Neural cell (in vitro differentiated cells): ENCODE results near the gene UMOD. TPM values are rescaled to one million over a fixed set of nuclear protein-coding genes. Genes with fewer than 3 reads are reported as not detected.
A peak's percentile ranks its signal among the peaks of the same experiment; 100 is the strongest.

Experiments
- H2AFZ ChIP-seq: fragments of 200-600, 300-800 bp; sonication (generic), shearing (Covaris generic); 2 replicates; pipeline ENCODE4 v1.6.0; 2014; ENCODE audit warnings: low read depth, mild to moderate bottlenecking, antibody characterized with exemption, low read length, moderate library complexity
- H3F3A ChIP-seq: fragments of 200-600 bp; shearing (Covaris generic); 2 replicates; pipeline ENCODE4 v1.6.1; 2016; ENCODE audit warnings: mild to moderate bottlenecking, moderate library complexity, mixed read lengths, antibody characterized with exemption, low read length; ENCODE audit not compliant: insufficient read depth, poor library complexity, severe bottlenecking
- H3K27ac ChIP-seq: fragments of 200-600, 300-800 bp; sonication (generic), shearing (Covaris generic); 2 replicates; pipeline ENCODE4 v1.5.1; 2014; ENCODE audit warnings: mild to moderate bottlenecking, low read length, moderate library complexity
- H3K27me3 ChIP-seq: fragments of 300-800, 200-600 bp; sonication (generic), shearing (Covaris generic); 2 replicates; pipeline ENCODE4 v1.6.0; 2014; ENCODE audit warnings: mild to moderate bottlenecking, low read depth, low read length, moderate library complexity; ENCODE audit not compliant: insufficient read depth
- H3K36me3 ChIP-seq: fragments of 300-800, 200-600 bp; sonication (generic), shearing (Covaris generic); 2 replicates; pipeline ENCODE4 v1.5.1; 2014; ENCODE audit warnings: mild to moderate bottlenecking, antibody characterized with exemption, low read length, moderate library complexity; ENCODE audit not compliant: insufficient read depth
- H3K4me2 ChIP-seq: fragments of 300-800, 200-600 bp; sonication (generic), shearing (Covaris generic); 2 replicates; pipeline ENCODE4 v1.6.0; 2014; ENCODE audit warnings: mild to moderate bottlenecking, low read length
- H3K4me3 ChIP-seq: fragments of 300-800, 200-600 bp; sonication (generic), shearing (Covaris generic); 2 replicates; pipeline ENCODE4 v1.5.1; 2014; ENCODE audit warnings: mild to moderate bottlenecking, low read length, moderate library complexity
- H3K79me2 ChIP-seq: fragments of 200-600 bp; shearing (Covaris generic); replicated peaks from 2 replicates; pipeline ENCODE4 v1.6.0; 2014; ENCODE audit warnings: mild to moderate bottlenecking, low read length, moderate library complexity; ENCODE audit not compliant: insufficient read depth
- H3K9ac ChIP-seq: fragments of 300-800, 200-600 bp; sonication (generic), shearing (Covaris generic); 2 replicates; pipeline ENCODE4 v1.6.1; 2016; ENCODE audit warnings: mild to moderate bottlenecking, low read length, mixed read lengths
- H3K9me2 ChIP-seq: fragments of 200-600 bp; shearing (Covaris generic); 2 replicates; pipeline ENCODE4 v1.6.1; 2016; ENCODE audit warnings: mild to moderate bottlenecking, low read length, mixed read lengths; ENCODE audit not compliant: insufficient read depth
- H3K9me3 ChIP-seq: fragments of 200-600, 300-800 bp; sonication (generic), shearing (Covaris generic); 2 replicates; pipeline ENCODE4 v1.6.1; 2016; ENCODE audit warnings: mild to moderate bottlenecking, mixed run types, low read length, moderate library complexity, mixed read lengths
- H4K20me1 ChIP-seq: fragments of 200-600 bp; shearing (Covaris generic); 2 replicates; pipeline ENCODE4 v1.6.1; 2016; ENCODE audit warnings: mild to moderate bottlenecking, mixed run types; ENCODE audit not compliant: insufficient read depth
- CTCF ChIP-seq: fragments of 450-650 bp; IDR thresholded peaks from 2 replicates; pipeline ENCODE4 v1.5.1; 2014; ENCODE audit warnings: antibody characterized with exemption, mild to moderate bottlenecking, moderate library complexity; ENCODE audit not compliant: poor library complexity, severe bottlenecking
- EP300 ChIP-seq: fragments of 450-650 bp; conservative IDR thresholded peaks from 2 replicates; pipeline ENCODE4 v1.6.1; 2014; ENCODE audit warnings: antibody characterized with exemption, mild to moderate bottlenecking, moderate library complexity; ENCODE audit not compliant: poor library complexity, severe bottlenecking
- EZH2 ChIP-seq: fragments of 200-600, 300-800 bp; shearing (Covaris generic), sonication (generic); IDR thresholded peaks from 2 replicates; pipeline ENCODE4 v1.6.1; 2014; ENCODE audit warnings: antibody characterized with exemption, low read length, borderline replicate concordance, mild to moderate bottlenecking; ENCODE audit not compliant: insufficient read depth, poor library complexity, severe bottlenecking
- MXI1 ChIP-seq: fragments of 450-650 bp; conservative IDR thresholded peaks from 2 replicates; pipeline ENCODE4 v1.6.1; 2014; ENCODE audit warnings: antibody characterized with exemption, mild to moderate bottlenecking; ENCODE audit not compliant: poor library complexity, severe bottlenecking
- POLR2AphosphoS5 ChIP-seq: IDR thresholded peaks from 2 replicates; pipeline ENCODE4 v1.6.1; 2012
- RAD21 ChIP-seq: fragments of 450-650 bp; conservative IDR thresholded peaks from 2 replicates; pipeline ENCODE4 v1.6.1; 2014; ENCODE audit warnings: antibody characterized with exemption, mild to moderate bottlenecking, moderate library complexity
- REST ChIP-seq: IDR thresholded peaks from 2 replicates; pipeline ENCODE4 v1.6.1; 2012; ENCODE audit warnings: borderline replicate concordance
- SMC3 ChIP-seq: fragments of 450-650 bp; conservative IDR thresholded peaks from 2 replicates; pipeline ENCODE4 v1.6.1; 2014; ENCODE audit warnings: antibody characterized with exemption, mild to moderate bottlenecking, moderate library complexity; ENCODE audit not compliant: poor library complexity
- TAF1 ChIP-seq: IDR thresholded peaks from 2 replicates; pipeline ENCODE4 v1.6.1; 2012; ENCODE audit warnings: low read depth
- polyA plus RNA-seq: library from polyadenylated mRNA; depleted of rRNA; stranded (reverse); fragments of >200 nt; gene quantifications from 2 replicates; pipeline ENCODE4 v1.2.3, GENCODE V29; 2014

UMOD gene
- polyA plus RNA-seq, 1 donor from 2014 or later: not detected

- no peak overlapping the region for H3K27ac ChIP-seq
- H3K27me3 ChIP-seq: no peaks in the 10 kb centered on the region
- no peaks in the 10 kb centered on the region for H3K9me3 ChIP-seq
- H2AFZ ChIP-seq: peak overlapping the region; percentile 33
- TF ChIP-seq RAD21: peak; percentile 94
- TF ChIP-seq REST: no peak
- no peak for TF ChIP-seq EZH2
- TF ChIP-seq SMC3: peak; percentile 95
- peak; percentile 92 for TF ChIP-seq CTCF
- no peak for TF ChIP-seq POLR2AphosphoS5
- no peak overlapping the region for H3K9ac ChIP-seq
- no peaks in the 10 kb centered on the region for H4K20me1 ChIP-seq
- H3F3A ChIP-seq: no peaks in the 10 kb centered on the region
- H3K4me2 ChIP-seq: no peak overlapping the region
- no peaks in the 10 kb centered on the region for H3K36me3 ChIP-seq
- H3K79me2 ChIP-seq: no peaks in the 10 kb centered on the region
- H3K9me2 ChIP-seq: no peaks in the 10 kb centered on the region
- H3K4me3 ChIP-seq: no peak overlapping the region
Observed at GRCh38 chr16:20383106-20384029, 30.9 kb upstream of the UMOD start.

- TF ChIP-seq RAD21 (no peak), REST (no peak), TAF1 (no peak), MXI1 (no peak), EZH2 (no peak), CTCF (no peak), EP300 (no peak), SMC3 (no peak)
- Histone ChIP-seq H3K79me2 (no peaks in the 10 kb centered on the region), H4K20me1 (no peaks in the 10 kb centered on the region), H3K9me2 (no peaks in the 10 kb centered on the region), H3K27ac (no peak overlapping the region), H2AFZ (no peak overlapping the region), H3K9ac (no peak overlapping the region), H3K4me2 (no peak overlapping the region), H3K36me3 (no peaks in the 10 kb centered on the region), H3K9me3 (no peaks in the 10 kb centered on the region), H3K4me3 (no peak overlapping the region), H3F3A (no peaks in the 10 kb centered on the region), H3K27me3 (no peaks in the 10 kb centered on the region)
Observed at GRCh38 chr16:20382202-20382948, 29.9 kb upstream of the UMOD start.
